GM19452 (cell line): Measurements from ENCODE around the gene GRM5.

Experiments
- ATAC-seq: cut with Tn5 transposase; IDR thresholded peaks from one replicate; pipeline ENCODE4 v1.9.1; 2021; ENCODE audit not compliant: unreplicated experiment

Gene GRM5

DNA sequence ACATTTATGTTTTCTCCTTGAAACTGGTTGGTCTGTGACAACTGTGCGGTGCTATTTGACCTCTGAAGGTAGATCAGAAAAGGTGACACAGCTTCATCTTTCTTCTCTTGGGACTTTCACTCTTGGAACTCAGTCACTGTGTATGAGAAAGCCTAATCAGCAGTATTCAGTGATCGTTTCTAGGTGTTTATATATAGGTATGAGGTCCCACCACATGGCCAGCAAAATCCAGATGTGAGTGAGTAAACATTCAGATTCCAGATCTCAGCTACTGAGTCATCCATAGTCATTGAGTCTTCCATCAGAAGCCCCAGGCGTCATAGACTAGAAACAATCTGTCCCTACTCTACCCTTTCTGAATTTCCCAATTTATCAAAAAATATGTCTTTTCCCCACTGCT is 610.9 kb downstream of the GRM5 start:
- ATAC-seq = no peak
